ENCODE results near the gene GRIP1. TPM values are rescaled to one million over a fixed set of nuclear protein-coding genes. Genes with fewer than 3 reads are reported as not detected.
A peak's percentile ranks its signal among the peaks of the same experiment; 100 is the strongest.

GRIP1 gene
- total RNA-seq, 2 experiments from 2014 or later, result 5.4 TPM

DNA sequence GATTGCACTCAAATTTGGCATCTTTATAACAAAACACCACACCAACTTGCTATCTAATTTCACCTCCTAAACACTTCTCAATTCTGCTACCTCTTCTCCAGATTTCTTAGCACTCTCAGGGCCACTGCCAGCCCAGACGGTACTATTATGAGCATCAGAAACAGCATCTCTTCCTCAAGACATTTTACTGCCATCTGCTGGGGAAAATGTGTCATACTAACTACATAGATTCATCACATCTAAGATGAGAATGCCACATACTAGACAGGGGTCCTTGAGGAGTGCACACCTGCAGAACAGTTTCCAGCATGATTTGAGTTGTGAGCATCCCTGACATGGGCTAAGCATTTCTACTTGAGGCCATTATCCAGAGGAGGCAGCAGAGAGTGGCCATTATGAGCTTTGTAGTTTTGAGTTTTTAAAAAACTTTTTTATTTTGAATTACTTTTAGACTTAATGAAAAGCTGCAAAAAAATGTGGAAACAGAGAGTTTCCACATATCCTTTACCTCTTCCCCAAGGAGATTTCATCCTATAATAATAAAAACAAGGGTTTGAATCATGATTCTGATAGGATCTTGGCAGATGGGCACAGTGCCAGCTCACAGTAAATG, 15.1 kb upstream of the GRIP1 start:
- DNase-seq (peak in 6 of 14 experiments; percentile 1 to 75 (median 48)), ATAC-seq (ENCODE audit: poor library complexity) (peak; percentile 89)
- no peaks in the 10 kb centered on the region for H3K27me3 ChIP-seq (ENCODE audit: control insufficient read depth in 1 of 2, insufficient read depth in 2 of 2, low read length in 2 of 2)
- no peak overlapping the region for H3K27ac ChIP-seq (ENCODE audit: low read depth in 1 of 2, low read length in 2 of 2)
- CTCF ChIA-PET, result interaction anchor here (1.1 kb wide), 1 partner anchor 15 kb away, joined by 3 read pairs; no protein-coding TSS in a partner anchor
- H3K9me3 ChIP-seq (ENCODE audit: control insufficient read depth in 1 of 2, insufficient read depth in 1 of 2, low read length in 2 of 2), result no peaks in the 10 kb centered on the region
- no peak overlapping the region for H3K4me3 Mint-ChIP-seq
- H3K36me3 Mint-ChIP-seq (ENCODE audit: low read depth), result no peaks in the 10 kb centered on the region
- H3K4me1 ChIP-seq (ENCODE audit: insufficient read depth, low read length), result no peaks in the 10 kb centered on the region
- H3K9me3 Mint-ChIP-seq, result no peaks in the 10 kb centered on the region
- H3K27ac Mint-ChIP-seq, result no peak overlapping the region
- no peaks in the 10 kb centered on the region for H3K36me3 ChIP-seq (ENCODE audit: insufficient read depth, low read length)
- H3K4me3 ChIP-seq (ENCODE audit: low read length), result no peak overlapping the region
- TF ChIP-seq, protein P1, sequence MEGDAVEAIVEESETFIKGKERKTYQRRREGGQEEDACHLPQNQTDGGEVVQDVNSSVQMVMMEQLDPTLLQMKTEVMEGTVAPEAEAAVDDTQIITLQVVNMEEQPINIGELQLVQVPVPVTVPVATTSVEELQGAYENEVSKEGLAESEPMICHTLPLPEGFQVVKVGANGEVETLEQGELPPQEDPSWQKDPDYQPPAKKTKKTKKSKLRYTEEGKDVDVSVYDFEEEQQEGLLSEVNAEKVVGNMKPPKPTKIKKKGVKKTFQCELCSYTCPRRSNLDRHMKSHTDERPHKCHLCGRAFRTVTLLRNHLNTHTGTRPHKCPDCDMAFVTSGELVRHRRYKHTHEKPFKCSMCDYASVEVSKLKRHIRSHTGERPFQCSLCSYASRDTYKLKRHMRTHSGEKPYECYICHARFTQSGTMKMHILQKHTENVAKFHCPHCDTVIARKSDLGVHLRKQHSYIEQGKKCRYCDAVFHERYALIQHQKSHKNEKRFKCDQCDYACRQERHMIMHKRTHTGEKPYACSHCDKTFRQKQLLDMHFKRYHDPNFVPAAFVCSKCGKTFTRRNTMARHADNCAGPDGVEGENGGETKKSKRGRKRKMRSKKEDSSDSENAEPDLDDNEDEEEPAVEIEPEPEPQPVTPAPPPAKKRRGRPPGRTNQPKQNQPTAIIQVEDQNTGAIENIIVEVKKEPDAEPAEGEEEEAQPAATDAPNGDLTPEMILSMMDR (IDR thresholded peaks at IDR 0.05), result peak; percentile 76
- H3K27me3 Mint-ChIP-seq, result no peaks in the 10 kb centered on the region
- POLR2A ChIA-PET, result interaction anchor here (0.6 kb wide), 1 partner anchor 15 kb away, joined by 3 read pairs; no protein-coding TSS in a partner anchor
- H3K4me1 Mint-ChIP-seq (ENCODE audit: low read depth), result peaks cover 22% of the 10 kb centered on the region
- intact Hi-C loops (cut with DNase I, micrococcal nuclease), result loop anchor here (2.0 to 10.0 kb wide), 6 partner anchors 417 to 1799 kb away; no protein-coding TSS in a partner anchor

DNA sequence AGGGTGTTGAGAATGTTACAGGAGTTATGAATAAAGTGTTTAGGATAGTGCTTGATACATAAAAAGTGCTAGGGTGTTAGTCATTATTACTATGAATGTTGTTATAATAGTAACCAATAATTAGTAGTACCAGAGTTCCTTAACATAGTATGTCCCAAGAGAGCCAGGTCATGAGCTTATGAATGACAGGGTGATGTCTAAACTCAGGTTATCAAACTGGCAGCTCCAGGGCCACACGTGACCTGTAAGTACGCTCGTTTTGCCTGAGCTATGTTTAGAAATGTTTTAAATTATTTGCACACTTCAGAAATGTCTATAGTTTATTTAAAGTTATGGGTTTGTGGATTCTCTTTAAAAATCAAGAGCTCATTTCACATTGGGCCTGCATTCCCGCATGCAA, 14.1 kb upstream of the GRIP1 start:
- POLR2A ChIA-PET, result no interaction called here
- H3K36me3 ChIP-seq (ENCODE audit: insufficient read depth, low read length), result no peaks in the 10 kb centered on the region
- Mint-ChIP-seq H3K4me1 (ENCODE audit: low read depth) (peaks cover 12% of the 10 kb centered on the region), H3K4me3 (no peak overlapping the region), H3K27me3 (no peaks in the 10 kb centered on the region), H3K9me3 (no peaks in the 10 kb centered on the region), H3K27ac (no peak overlapping the region), H3K36me3 (ENCODE audit: low read depth) (no peaks in the 10 kb centered on the region)
- H3K4me1 ChIP-seq (ENCODE audit: insufficient read depth, low read length), result no peaks in the 10 kb centered on the region
- ATAC-seq (ENCODE audit: poor library complexity) (no peak), DNase-seq (no peak)
- H3K4me3 ChIP-seq (ENCODE audit: low read length), result no peak overlapping the region
- CTCF ChIA-PET, result no interaction called here
- intact Hi-C loops (cut with DNase I, micrococcal nuclease), result loop anchor here (2.0 to 10.0 kb wide), 6 partner anchors 416 to 1798 kb away; no protein-coding TSS in a partner anchor
- no peak overlapping the region for H3K27ac ChIP-seq (ENCODE audit: low read depth in 1 of 2, low read length in 2 of 2)
- TF ChIP-seq, protein P1 (IDR thresholded peaks at IDR 0.05), result no peak
- H3K27me3 ChIP-seq (ENCODE audit: control insufficient read depth in 1 of 2, insufficient read depth in 2 of 2, low read length in 2 of 2), result no peaks in the 10 kb centered on the region
- no peaks in the 10 kb centered on the region for H3K9me3 ChIP-seq (ENCODE audit: control insufficient read depth in 1 of 2, insufficient read depth in 1 of 2, low read length in 2 of 2)

DNA sequence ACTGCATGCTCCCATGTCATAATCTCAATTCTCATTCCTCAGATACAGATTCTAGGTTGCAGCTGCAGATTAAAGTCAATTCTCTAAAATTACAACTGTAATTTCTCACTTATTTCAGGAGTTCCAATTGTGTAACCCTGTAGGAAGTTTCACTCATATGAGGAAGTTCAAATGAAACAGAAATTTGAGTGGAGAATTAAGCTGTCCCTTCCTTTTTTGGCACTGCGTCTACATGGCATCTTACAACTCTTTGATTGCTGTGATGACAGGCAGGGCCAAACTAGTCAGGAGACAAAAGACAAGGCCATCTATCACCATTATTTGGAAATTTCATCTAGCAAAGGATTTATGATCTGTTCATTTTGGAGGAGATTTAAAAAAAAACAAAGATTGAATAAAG, 13.3 kb upstream of the GRIP1 start:
- Histone ChIP-seq H3K27ac (ENCODE audit: low read depth in 1 of 2, low read length in 2 of 2) (no peak overlapping the region), H3K9me3 (ENCODE audit: control insufficient read depth in 1 of 2, insufficient read depth in 1 of 2, low read length in 2 of 2) (no peaks in the 10 kb centered on the region), H3K4me3 (ENCODE audit: low read length) (no peak overlapping the region), H3K27me3 (ENCODE audit: control insufficient read depth in 1 of 2, insufficient read depth in 2 of 2, low read length in 2 of 2) (peaks cover 0 to 5% of the 10 kb centered on the region in 2 experiments), H3K36me3 (ENCODE audit: insufficient read depth, low read length) (no peaks in the 10 kb centered on the region), H3K4me1 (ENCODE audit: insufficient read depth, low read length) (no peaks in the 10 kb centered on the region)
- CTCF ChIA-PET, result no interaction called here
- DNase-seq (no peak), ATAC-seq (ENCODE audit: poor library complexity) (no peak)
- no peaks in the 10 kb centered on the region for H3K9me3 Mint-ChIP-seq
- POLR2A ChIA-PET, result no interaction called here
- H3K27me3 Mint-ChIP-seq, result no peaks in the 10 kb centered on the region
- TF ChIP-seq, protein P1 (IDR thresholded peaks at IDR 0.05), result no peak
- intact Hi-C loops (cut with DNase I, micrococcal nuclease), result loop anchor here (2.0 to 10.0 kb wide), 6 partner anchors 415 to 1797 kb away; no protein-coding TSS in a partner anchor
- no peak overlapping the region for H3K27ac Mint-ChIP-seq
- H3K4me3 Mint-ChIP-seq, result no peak overlapping the region
- H3K36me3 Mint-ChIP-seq (ENCODE audit: low read depth), result no peaks in the 10 kb centered on the region
- H3K4me1 Mint-ChIP-seq (ENCODE audit: low read depth), result peaks cover 5% of the 10 kb centered on the region

Data from CD4-positive, alpha-beta T cell (primary cell).